GM19468 (cell line): ENCODE results near the gene ACP2.
A peak's percentile ranks its signal among the peaks of the same experiment; 100 is the strongest.

ENCODE experiments used
- ATAC-seq: cut with Tn5 transposase; IDR thresholded peaks from one replicate; pipeline ENCODE4 v1.9.1; 2021; ENCODE audit warnings: mild to moderate bottlenecking, moderate library complexity, moderate number of reproducible peaks; ENCODE audit not compliant: unreplicated experiment; ENCODE audit errors: extremely low read depth

The ACP2 gene

DNA sequence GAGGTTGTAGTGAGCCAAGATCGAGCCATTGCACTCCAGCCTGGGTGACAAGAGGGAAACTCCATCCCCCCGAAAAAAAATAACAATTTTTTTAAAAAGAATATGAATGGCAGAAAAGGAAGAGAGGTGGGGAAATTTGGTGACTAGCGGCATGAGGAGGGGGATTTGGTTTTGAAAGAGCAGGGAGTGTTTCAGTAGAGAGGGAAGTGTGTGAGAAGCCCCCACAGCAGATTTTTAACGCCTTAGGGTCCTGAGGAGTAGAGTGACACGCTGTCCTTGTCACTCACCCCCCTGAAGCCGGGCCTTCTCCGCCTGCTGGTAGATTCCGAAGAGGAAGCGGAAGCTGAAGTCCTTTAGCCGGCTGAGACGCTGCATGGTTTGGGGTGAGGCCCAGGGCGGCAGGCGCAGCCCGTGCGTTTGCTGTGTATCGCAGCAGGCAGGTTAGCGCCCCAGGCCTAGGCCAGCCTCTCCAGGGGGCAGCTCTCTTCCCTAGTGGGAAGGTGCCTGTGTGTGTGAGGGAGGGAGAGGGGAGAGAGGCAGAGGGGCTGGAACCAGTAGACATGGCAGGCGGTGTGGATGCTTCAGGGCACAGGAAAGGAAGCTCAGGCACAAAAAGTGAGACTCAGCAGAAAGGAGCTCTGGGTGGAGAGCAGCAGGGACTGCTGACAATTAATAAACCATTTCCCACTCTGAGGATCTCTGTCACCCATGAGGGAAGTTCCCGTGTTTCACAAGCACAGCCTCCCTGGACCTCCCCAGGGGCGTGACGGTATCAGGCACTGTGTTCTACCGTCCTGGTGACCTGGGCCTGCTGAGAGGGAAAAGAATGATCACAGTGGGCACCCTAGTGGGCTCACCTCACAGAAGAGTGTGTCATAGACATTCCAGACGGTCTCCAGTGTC is 3.9 kb downstream of the ACP2 start:
- ATAC-seq, result no peak

DNA sequence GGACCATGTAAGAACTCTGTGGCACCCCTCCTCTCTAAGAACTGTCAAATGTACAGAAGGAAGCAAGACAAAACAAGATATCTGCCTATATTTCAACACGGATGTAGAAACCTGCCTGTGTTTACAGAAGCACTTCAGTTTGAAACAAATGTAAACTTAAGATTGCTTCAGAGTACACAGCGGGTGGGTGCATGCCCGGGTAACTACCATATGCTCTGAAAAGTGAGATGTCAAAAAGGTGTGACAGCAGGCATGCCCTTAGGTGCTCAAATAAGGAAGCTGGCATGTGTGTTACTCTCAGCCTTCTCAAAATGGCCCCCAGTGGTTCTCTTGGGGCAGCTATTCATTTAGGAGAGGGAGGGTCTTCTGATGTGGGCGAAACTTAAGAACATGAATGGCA is 5.2 kb downstream of the ACP2 start:
- ATAC-seq, result no peak

DNA sequence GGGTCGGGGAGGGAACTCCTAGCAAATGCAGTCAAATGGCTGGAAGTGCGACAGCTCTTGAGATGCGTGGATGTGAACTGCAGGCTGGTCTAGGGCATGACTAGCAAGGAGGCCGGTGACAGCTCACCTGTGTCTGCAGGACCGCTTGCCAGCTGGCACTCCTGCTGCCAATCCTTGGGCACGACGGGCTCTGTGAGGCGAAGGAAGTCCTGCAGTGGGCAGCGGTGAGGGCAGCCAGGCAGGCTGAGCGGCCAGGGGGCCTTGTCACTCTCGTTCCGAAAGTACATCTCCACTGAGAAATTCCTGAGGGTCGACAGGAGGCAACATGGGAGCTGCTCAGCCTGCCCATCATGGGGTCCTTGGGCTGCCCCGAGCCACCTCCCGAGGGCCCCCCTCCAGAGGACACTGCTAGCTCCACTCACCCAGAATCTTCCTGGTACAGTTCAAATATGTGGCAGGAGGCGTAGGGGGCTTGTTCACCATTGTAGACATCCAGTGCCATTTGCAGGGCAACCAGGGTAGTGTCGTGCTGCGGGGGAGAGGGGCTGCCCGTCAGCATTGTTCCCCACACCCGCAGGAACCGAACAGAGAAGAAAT is 5.9 kb downstream of the ACP2 start:
- ATAC-seq, result no peak

DNA sequence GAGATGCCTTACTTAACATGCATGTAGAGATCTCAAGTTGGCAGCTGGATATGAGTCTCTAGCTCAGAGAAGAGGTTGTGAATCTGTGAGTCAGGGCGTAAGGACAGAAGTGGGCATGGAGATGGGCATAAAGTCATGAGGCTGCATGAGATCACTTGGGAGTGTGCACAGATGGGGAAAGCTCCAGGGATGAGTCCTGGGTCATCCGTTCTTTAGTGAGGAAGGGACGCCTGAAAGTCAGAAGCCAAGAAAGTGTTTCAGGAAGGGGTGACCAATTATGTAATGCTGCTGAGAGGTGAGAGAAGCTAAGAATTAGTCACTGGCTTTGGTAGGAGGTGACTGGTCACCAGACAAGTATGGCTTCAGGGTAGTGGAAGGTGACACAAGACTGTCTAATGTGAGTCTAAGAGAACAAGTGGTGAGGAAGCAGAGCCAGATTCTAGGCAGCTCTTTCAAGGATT is 6.7 kb downstream of the ACP2 start:
- ATAC-seq, result no peak

DNA sequence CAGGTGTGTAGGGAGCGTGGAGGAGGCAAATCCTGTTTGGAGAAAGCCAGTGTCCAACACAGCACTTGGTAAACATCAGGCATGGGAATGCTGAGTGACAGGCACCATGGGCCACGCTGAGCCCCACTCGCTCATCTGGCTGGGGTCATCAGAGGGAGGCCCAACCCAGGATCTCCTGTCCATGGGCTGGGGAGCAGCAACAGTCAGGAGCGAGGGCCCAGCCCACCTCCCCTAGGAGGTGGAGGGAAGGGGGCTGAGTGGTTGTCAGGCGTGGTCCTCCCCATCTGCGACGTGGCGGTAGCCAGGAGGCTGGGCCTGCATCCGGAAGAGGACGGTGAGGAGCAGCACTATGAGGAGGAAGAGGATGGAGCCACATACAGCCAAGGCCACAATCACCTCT is 8.8 kb downstream of the ACP2 start:
- no peak for ATAC-seq

DNA sequence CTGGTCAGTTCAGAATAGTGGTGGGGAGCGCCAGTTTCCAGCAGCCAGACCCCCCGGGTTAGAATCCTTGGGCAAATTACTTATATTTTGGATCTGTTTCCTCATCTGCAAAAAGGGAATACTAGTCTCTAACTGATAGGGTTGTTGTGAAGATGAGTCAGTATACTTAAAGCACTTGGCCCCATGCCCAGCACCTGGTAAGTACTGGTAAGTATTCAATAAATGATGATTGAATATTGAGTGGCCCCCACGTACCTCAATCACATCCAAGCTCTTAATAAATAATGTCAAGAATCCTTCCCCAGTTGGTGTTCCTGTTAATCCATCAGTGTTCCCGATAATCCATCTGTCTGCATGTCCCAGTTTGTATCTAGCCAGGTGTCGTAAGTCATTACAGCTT is 12.1 kb downstream of the ACP2 start:
- ATAC-seq, result no peak

DNA sequence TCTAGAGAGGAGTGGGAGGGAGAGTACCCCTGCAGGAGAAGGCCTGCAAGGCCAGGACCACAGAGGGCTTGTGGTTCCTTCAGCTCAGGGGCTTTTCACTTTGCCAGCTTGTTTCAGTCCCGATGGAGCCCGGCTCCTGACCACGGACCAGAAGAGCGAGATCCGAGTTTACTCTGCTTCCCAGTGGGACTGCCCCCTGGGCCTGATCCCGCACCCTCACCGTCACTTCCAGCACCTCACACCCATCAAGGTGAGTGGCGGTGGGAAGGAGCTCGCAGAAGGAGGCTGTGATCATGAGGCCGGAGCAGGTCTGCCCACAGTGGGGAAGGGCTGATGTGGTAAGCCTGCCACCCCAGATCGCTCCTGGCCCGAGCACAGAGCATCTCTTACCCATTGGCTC is 13.5 kb downstream of the ACP2 start:
- ATAC-seq, result no peak

DNA sequence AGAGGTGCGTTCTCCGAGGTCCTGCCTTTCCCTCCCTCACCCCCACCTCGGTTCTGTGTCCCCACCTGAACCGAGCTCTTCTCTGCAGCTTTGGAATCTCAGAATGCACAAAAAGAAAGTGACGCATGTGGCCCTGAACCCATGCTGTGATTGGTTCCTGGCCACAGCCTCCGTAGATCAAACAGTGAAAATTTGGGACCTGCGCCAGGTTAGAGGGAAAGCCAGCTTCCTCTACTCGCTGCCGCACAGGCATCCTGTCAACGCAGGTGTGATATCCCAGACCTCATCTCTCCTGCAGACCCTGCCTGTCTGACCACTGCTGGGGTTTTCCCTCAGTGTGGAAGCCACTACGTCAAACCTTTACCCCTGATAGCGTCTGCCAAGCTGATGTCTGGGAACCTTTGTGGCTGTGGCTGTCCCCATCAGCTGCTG is 13.9 kb downstream of the ACP2 start:
- no peak for ATAC-seq

DNA sequence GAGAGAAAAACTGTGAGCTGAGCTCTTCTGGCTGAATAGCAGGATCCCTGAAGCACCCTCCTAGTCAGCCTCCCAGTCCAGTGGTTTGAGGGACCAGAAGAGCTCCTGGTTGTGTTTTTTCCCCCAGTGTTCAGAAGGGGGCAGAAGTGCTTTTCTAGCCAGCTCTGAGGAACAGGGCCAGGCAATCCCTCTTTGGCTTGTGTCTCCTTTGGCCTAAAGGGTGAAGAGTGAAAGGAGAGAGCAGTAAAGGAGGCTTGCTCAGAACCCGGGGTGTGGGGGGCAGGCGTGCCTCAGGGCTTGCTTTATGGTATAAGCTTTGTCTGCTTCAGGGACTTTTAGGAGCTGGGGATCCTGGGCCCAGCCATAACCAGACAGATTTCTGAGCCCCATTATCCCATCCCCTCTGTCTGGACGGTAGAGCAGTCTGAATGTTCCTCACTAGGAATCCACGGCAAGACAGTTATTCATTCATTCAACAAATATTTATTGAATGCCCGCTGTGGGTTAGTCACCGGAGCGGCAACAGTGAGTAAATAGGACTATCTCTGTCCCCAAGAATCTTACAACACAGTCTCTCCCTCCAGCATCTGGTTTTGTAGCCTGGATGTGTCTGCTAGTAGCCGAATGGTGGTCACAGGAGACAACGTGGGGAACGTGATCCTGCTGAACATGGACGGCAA is 14.5 kb downstream of the ACP2 start:
- no peak for ATAC-seq

DNA sequence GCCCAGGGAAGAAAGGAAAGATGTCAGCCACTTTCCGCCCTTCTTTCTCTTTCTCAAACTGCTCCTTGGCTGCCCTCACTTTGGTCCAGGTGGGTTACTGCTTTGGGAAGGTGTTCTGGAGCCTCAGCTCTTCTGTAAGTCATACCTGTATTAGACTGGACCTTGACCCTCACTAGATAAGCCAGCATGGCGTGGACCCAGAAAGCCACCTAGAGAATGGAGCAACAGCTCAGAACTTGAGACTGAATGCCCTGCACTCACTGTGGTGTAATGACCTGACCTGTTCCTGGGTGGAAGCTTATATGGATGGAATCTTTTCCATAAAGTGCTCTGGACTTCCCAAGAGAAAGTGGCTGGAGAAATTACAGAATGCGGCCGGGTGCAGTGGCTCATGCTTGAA is 15.6 kb downstream of the ACP2 start:
- no peak for ATAC-seq

DNA sequence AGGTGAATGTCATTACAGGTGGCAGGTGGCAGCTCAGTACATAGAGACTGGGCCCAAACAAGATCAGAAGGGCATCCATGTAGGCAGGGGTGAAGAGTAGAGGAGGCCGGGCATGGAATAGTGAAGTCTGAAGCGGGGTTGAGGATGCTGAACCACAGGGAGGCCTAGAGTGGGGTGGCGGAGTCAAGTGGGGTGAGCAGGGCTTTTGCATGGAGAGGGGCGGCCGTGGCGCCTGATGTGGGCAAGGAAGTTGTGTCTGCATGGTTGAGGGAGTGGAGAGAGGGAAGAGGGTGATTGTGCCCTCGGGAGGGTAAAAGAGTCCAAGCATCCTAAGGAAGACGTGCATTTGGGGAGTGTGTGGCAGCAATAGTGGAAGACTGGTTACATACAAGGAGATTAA is 19.5 kb downstream of the ACP2 start:
- ATAC-seq, result no peak

DNA sequence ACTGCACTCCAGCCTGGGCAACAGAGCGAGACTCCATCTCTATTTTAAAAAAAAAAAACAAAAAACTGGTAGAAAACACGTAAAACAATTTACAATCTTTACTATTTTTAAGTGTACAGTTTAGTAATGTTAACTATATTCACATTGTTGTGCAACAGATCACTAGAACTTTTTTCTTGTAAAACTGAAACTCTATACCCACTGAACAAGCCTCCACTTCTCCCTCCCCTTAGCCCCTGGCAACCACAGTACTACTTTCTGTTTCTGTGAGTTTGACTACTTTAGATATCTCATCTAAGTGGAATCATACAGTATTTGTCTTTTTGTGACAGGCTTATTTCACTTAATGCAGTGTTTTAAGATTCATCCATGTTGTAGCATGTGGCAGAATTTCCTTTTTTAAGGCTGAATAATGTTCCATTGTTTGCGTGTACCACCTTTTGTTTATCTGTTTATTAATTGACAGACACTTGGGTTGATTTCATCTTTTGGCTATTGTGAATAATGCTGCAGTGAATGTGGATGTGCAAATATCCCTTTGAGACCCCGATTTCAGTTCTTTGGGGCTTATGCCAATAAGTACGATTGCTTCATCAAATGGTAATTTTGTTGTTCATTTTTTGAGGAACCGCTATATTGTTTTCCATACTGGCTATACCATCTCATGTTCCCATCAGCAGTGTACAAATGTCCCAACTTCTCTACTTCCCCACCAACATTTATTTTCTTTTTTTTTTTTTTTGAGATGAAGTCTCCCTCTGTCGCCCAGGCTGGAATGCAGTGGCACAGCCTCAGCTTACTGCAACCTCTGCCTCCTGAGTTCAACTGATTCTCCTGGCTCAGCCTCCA is 22.8 kb downstream of the ACP2 start:
- peak; percentile 58 for ATAC-seq

DNA sequence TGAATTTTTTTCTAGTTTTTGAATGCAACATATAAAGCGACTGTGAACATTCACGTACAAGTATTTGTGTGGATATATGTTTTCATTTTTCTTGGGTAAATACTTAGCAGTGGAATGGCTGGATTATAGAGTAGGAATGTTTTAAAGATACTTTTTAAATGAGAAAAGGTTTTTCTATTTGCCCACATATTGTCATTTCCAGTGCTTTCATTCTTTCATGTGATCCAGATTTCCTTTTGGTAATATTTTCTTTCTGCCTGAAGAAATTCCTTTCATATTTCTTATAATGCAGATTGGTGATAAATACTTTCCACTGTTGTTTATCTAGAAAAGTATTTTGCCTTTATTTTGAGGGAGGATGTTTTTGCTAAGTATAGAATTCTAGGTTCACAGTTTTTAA is 25.9 kb downstream of the ACP2 start:
- ATAC-seq, result no peak

DNA sequence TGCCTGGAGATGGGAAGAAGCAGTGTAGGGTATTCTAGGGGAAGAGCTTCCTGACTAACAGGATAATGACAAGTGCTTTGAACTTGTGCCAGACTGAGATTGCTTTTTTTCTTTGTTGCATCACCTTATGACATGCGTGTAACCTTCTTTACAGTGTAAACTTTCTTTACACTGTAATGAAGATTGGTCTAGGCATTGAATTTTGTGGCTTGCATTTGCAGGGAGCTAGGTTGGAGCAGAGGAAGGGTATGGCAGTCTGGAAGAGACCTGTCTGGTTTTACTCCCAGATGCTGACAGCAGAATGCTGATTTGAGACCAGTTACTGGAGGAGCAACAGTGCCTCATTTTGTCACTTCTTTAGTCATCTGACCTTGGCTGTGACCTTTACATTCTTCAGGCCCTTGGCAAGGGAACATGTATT is 28.2 kb downstream of the ACP2 start:
- no peak for ATAC-seq

DNA sequence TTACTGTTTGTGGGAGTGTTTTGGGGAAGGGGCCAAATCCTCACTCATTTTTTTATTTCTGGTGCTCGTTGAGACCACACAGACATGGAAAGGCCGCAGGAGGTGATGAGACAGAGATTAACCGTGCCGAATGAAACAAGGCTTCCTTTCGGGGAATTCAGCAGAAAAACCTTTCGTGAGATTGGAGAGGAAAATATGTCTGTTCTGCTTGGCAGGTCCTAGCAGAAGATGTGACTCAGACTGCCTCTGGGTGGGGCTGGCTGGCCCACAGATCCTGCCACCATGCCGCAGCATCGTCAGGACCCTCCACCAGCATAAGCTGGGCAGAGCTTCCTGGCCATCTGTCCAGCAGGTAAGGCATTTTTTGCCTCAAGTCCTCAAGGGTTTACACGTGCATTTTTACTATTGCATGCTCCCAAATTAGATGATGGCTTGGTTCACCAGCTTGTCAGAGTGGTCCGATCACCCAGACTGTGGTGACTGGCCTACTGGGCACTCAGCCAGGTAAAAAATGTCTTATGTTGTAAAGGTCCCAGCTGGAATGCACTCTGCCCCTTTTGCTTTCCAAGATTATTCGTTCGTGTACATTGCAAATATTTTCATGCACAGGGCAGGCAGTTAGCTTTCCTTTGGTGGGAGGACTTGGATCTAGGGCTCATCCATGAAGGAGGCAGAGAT is 32.4 kb downstream of the ACP2 start:
- ATAC-seq, result no peak

DNA sequence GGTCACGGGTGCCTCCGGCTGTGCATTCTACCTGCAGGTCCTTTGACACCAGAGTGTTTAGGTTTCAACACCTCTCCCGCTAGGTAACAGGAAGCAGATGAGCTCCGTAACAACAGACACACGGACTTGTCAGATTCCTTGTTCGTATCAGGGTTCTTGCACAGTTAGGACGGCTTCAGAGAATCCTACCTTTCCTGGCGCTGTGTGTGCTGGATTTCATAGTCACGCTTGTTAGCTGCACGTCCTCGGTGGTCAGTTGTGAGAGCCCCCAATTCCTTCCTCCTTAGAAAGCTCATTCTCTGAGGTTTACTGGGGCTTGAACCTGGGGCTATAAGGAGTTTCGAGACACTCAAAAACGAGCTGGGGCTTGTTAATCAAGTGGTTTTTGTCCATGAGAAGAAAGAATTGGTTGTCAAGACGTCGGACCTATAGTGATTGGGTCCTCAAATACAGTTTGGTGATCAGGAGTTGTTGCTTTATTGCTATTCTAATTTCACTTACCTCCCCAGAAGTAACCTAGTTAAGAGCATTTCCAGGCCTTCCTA is 33.2 kb downstream of the ACP2 start:
- no peak for ATAC-seq

DNA sequence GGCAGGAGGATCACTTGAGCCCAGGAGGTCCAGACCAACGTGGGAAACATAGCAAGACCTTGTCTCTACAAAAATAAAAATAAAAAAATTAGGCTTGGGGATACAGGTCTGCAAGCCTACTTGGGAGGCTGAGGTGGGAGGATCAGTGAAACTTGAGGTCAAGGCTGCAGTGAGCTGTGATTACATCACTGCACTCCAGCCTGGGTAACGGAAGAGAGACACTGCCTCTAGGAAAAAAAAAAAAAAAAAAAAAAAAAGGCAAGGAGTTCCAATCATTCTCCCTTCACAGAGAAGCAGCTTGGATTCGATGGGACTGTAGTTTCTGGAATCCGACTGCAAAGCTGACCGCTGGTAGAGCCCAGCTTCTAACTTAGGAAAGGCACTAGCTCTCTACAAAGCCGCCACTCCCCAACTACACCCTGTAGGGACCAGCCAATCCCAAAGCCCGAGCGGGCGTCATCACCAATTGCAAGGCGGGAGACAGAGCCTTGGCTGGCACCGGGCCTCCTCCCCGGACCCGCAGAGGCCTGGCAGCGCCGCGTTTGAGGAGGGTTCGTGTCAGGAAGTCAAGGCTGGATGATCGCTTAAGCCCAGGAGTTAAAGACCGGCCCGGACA is 34.6 kb downstream of the ACP2 start:
- ATAC-seq, result no peak

DNA sequence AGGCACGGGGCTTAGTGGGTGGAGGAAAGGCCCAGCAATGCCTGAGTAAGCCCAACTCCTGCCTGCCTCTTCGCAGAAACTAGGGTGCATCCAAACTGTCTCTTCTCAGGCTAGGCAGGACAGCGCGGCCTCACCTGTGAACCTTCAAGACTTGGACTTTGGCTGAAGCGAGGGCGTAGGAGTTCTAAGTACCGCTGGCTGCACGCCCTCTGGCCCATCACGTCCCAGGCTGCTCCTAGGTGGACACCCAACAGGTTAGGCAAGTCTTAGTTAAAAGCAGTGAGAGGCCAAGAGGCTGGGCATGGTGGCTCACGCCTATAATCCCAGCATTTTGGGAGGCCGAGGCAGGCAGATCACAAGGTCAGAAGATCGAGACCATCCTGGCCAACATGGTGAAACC is 35.7 kb downstream of the ACP2 start:
- ATAC-seq, result no peak

DNA sequence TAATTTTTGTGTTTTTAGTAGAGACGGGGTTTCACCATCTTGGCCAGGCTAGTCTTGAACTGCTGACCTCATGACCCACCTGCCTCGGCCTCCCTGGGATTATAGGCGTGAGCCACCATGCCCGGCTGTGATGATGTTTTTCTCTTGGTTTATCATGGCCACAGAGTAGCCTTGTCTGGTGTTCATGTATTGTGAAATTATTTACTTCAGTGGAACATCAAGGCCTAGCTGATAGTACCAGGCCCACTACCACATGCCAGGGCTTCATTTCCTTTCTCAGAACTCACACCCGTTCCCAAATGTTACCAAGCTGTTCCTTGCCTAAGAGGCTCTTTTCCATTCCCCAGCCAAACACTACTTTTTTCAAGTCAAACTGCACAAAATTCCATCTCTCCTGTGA is 40.0 kb downstream of the ACP2 start:
- no peak for ATAC-seq
